ENCODE measurements around the gene ZBTB16.

DNA sequence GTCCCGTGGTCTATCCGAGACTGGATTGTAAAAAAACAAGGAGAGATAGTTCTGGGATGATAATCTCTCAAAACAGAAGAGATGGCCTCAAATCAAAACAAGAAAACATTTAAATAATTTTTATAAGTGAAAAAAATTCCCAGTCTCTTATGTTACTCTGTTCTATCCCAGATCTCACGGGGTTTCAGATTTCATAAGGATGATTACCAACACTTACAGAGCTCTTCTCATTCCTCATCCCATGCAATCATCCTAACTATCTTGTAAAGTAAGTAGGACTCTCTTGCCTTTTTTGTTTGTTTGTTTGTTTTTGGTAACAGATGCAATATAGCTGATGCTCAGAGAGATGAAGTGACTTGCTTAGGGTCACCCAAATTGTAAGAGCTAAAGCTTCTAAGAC, 20.0 kb upstream of the ZBTB16 start:
- no peak for TF ChIP-seq POLR2AphosphoS5 (IDR thresholded peaks at IDR 0.05; ENCODE audit: borderline replicate concordance, low read depth, low read length)
- TF ChIP-seq EZH2 (IDR thresholded peaks at IDR 0.05): no peak
